ENCODE data around the gene LAMTOR3.

DNA sequence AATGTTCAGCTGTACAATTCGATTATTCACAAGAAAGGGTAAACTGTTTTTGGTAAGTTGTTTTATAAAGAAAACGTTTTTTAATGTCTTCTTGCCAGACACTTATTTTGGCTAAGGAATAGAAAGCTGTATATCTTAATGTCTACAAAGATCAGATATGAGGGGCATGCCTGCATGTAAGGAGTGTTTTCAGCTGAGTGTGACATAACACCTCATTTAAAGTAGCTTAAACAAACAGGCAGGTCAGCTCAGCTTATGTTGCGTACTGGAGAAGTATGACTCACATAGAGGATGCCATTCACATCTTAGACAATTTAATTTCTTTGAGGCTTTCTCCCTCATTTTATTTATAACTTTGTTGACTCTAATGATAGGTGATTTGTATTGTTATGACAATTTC lies 30.4 kb downstream of the LAMTOR3 start:
- TF ChIP-seq ZNF274 (IDR thresholded peaks at IDR 0.05; ENCODE audit: low read depth, low read length) (no peak), YY1 (IDR thresholded peaks at IDR 0.05; ENCODE audit: insufficient read depth, insufficient read length) (no peak), SUZ12 (IDR thresholded peaks at IDR 0.05; ENCODE audit: extremely low read depth, insufficient read depth, insufficient read length) (no peak)

Data from NT2/D1 (cell line).